ENCODE results near the gene DCHS1.
A peak's percentile ranks its signal among the peaks of the same experiment; 100 is the strongest.

- no peak for TF ChIP-seq ZC3H10 (CRISPR knock-in tag; IDR thresholded peaks at IDR 0.05)
- peak; percentile 60; the same call in 1 of the 2 replicates for TF ChIP-seq TCF4 (CRISPR knock-in tag; IDR thresholded peaks at IDR 0.05; ENCODE audit: borderline replicate concordance)
- TF ChIP-seq ZFP30 (CRISPR knock-in tag; IDR thresholded peaks at IDR 0.05), result no peak
- no peak for TF ChIP-seq CSDC2 (CRISPR knock-in tag; IDR thresholded peaks at IDR 0.05)
- TF ChIP-seq GLIS3 (CRISPR knock-in tag; IDR thresholded peaks at IDR 0.05), result no peak
- TF ChIP-seq SNAI2 (CRISPR knock-in tag; IDR thresholded peaks at IDR 0.05), result no peak
- peak; percentile 18; the same call in 1 of the 2 replicates for TF ChIP-seq CREB5 (CRISPR knock-in tag; IDR thresholded peaks at IDR 0.05; ENCODE audit: low read depth)
- no peak for TF ChIP-seq ARNTL (CRISPR knock-in tag; IDR thresholded peaks at IDR 0.05; ENCODE audit: borderline replicate concordance, low read depth)
- no peak for TF ChIP-seq PPARA (CRISPR knock-in tag; IDR thresholded peaks at IDR 0.05; ENCODE audit: borderline replicate concordance)
- no peak for TF ChIP-seq POU6F1 (CRISPR knock-in tag; IDR thresholded peaks at IDR 0.05; ENCODE audit: borderline replicate concordance, low read depth)
- TF ChIP-seq PATZ1 (CRISPR knock-in tag; IDR thresholded peaks at IDR 0.05; ENCODE audit: borderline replicate concordance), result no peak
Measured at GRCh38 chr11:6606471-6607189, 49.0 kb downstream of the DCHS1 start.

Measured in SK-N-SH treated with all-trans-retinoic acid at 6 μM for 48 hours (cell line).